ENCODE data around the gene BANF2. TPM values are rescaled to one million over a fixed set of nuclear protein-coding genes. Genes with fewer than 3 reads are reported as not detected.
"Not testable (repeated sequence)": the region's sequence is repeated elsewhere in the genome, so short reads cannot be mapped to it uniquely, and the experiment has no call there.

Gene BANF2
- not detected for total RNA-seq

DNA sequence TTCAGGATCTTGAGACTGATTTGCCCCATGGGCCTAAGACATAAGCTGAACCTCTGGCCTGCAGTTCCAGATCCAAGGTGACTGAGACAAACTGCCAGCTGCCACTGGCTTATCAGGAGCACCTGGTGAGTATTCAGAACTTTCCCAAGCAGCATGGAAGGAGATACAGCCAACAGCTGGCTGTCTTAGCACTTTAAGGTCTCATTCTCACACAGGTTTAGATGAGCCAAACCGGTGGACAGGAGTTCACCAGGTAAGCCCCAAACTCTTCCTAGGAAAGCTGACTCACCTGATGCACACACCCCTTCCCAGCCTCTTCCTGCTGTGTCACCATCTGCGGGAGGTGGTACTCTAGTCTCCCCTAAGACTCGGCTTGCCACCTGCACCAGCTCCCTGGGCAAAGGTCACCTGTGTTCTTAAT is at the start of gene BANF2:
TSS of gene BANF2 (plus strand) at position 36 of the 421 bp plus-strand sequence. CDS start 25,060 bp downstream, outside the sequence.
- intact Hi-C loops (cut with DNase I) = no loop called here
- ATAC-seq = no peak
- DNase-seq (ENCODE audit: low spot score) = no peak

- ATAC-seq (no peak), DNase-seq (ENCODE audit: low spot score) (no peak)
- intact Hi-C loops (cut with DNase I) = no loop called here
Measured at GRCh38 chr20:17650301-17651128, 49.3 kb upstream of the BANF2 start.

DNA sequence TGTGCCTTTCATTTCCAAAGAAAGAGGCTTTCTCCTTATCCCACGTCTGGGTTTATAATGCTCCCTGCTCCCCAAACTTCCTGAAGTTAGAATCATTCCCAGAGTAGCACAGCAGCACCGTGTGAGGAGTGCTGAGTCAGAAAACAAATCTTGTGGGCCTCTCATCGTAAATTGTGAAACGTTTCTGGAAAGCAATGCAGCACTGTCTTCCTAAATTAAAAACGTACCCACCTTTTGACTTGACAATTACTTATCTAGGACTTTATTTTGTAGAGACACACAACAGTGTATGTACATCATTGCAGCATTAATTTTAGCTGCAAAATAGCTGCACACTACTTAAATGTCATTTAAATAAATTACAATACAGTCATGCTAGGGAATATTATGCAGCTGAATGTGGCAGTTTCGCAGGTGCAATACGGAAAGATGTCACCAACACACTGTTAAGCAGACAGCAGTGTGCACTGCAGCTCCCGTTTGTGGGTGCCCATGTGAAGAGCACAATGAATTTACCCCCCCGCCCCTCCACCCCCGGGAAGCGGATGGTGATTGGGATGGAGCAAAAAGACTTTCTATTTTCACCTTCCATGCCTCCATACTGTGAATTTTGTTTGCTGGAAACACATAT is 48.5 kb upstream of the BANF2 start:
- DNase-seq (ENCODE audit: low spot score) (peak; percentile 21), ATAC-seq (peak; percentile 38)
- intact Hi-C loops (cut with DNase I) = no loop called here

- ATAC-seq (no peak), DNase-seq (ENCODE audit: low spot score) (peak; percentile 42)
- intact Hi-C loops (cut with DNase I) = no loop called here
Measured at GRCh38 chr20:17651760-17652388, 47.9 kb upstream of the BANF2 start.

DNA sequence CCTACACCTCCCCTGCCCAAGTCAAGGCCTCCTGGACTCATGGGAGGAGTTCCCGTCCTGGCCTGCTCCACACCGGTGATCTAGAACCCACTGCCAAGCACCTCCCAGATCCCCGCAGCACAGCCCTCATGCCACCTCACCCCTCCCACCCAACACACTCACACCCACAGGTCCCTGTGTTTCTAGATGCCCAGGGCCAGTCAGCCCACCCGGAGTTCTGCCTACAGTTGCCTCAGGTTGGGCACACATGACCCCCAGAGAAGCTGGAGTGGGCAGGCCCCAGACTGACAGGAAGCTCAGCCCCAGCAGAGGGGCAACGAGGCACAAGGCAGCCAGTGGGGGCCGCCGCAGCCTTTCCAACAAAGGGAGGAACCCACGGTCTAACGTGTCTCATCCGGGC is 47.4 kb upstream of the BANF2 start:
- DNase-seq (ENCODE audit: low spot score) = peak; percentile 47
- intact Hi-C loops (cut with DNase I) = no loop called here
- no peak for ATAC-seq

DNA sequence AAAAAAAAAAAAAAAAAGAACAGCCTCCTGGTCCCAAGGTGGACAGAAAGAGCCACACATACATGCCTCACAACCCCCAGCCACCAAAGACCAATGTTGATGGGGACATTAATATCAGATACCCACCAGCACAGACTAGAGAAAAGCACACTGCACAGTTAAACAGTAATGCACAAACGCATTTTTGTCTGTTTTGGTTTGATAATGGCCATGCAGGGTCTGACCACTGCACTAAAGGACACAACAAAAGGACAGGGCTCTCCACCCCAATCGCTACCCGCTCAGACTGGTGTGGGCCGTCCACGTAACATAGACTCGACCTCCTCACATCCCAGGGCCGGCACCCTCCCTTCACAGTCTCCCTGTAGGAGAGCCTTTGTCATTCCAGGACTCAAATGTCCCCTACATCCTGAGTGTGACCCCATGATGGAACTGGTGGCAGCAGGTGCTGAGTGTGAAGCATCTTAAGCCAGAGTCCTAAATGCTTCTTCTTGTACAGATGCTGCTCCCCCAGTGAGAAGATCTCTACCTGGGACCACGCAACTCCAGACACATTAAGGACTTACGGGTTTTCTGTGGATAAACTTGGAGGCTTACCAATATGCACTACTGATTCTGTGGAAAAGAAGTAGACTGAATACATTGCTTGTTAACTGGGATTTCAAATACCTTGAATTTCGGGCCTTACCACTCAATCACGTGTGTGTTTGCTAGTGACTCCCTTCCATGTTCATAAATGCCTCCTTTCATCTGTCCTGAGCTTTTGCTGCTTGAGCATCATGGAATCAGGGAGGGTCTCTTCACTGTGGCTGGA is 45.7 kb upstream of the BANF2 start:
- DNase-seq (ENCODE audit: low spot score) (no peak), ATAC-seq (no peak)
- intact Hi-C loops (cut with DNase I) = no loop called here

GRCh38 chr20:17654649-17655285 is 45.0 kb upstream of the BANF2 start:
- DNase-seq (ENCODE audit: low spot score) = peak; percentile 69
- intact Hi-C loops (cut with DNase I) = no loop called here
- no peak for ATAC-seq

DNA sequence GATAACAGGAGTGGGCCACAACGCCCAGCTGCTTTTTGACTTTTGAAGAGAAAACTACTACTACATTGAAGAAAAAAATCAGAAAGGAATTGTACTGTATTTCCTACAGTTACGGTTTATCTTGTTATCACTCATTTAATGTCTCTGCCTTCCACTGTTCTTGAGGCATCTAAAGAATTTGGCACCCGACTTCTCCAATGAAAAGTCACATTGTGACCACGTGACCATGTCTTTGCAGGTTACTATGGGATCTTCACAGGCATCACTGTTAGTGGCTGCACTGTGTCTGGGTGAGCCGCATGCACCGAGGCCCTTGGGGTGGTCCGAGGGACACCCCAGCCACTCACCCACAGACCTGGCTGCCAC is 44.5 kb upstream of the BANF2 start:
- intact Hi-C loops (cut with DNase I) = no loop called here
- ATAC-seq (peak; percentile 32), DNase-seq (ENCODE audit: low spot score) (no peak)

DNA sequence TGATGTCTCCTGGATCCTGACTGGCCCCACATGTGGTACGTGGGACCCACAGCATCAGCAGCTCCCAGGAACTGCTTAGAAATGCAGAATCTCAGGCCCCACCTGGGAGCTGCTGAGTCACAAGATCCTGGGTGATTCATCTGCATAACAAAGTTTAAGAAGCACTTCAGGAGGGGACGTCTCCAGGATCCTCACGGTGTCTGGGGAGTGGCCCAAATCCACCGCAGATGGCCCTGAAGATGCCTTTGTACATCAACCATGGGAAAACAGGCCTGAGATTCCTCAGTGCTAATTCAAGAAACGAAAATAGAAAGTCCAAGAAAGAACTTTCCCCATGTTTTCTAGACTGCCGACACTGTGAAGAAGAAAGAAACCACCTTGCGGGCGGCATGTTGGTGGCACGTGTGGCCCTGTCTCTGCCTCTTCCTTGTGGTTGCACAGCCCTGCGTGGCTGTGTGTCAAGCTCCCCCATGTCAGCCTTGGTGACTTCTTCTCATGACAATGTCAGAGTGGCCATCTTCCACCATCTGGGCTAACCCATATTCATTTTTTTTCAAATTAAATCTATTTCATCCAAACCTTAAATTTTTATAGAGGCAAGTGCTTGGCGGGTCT is 43.8 kb upstream of the BANF2 start:
- intact Hi-C loops (cut with DNase I) = no loop called here
- ATAC-seq = no peak
- no peak for DNase-seq (ENCODE audit: low spot score)

DNA sequence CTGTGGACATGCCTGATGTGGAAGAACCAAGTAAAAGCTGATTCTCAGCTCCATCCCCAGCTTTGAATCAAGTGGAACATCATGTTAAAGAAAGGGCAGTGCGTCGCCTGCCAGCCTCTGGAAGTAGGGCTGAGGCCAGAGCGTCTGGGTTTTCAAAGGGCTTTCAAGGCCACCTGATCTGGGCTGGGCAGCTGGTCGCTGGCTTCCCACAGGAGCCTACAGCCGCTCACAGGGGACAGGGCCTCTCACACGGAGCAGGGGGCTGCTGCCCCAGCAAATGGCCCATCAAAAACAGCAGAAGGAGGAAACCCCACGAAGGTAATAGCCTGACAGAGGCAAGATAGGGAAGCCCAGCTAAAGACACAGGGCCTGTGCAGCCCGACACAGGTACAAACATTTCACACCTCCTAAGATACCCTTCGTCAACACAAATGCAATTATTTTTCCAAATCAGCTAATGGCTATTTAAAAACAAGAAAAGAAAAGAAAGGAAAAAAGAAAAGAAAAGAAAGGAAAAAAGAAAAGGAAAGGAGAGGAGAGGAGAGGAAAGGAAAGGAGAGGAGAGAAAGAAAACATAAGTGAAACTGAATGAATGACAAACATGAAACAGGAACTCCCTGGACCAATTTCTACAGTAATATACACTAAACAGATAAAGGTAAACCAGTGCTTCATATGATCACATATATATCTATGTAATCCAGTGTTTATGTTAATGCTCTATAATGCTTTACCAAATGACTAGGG is 42.5 kb upstream of the BANF2 start:
- DNase-seq (ENCODE audit: low spot score) (no peak), ATAC-seq (no peak)
- intact Hi-C loops (cut with DNase I) = no loop called here

DNA sequence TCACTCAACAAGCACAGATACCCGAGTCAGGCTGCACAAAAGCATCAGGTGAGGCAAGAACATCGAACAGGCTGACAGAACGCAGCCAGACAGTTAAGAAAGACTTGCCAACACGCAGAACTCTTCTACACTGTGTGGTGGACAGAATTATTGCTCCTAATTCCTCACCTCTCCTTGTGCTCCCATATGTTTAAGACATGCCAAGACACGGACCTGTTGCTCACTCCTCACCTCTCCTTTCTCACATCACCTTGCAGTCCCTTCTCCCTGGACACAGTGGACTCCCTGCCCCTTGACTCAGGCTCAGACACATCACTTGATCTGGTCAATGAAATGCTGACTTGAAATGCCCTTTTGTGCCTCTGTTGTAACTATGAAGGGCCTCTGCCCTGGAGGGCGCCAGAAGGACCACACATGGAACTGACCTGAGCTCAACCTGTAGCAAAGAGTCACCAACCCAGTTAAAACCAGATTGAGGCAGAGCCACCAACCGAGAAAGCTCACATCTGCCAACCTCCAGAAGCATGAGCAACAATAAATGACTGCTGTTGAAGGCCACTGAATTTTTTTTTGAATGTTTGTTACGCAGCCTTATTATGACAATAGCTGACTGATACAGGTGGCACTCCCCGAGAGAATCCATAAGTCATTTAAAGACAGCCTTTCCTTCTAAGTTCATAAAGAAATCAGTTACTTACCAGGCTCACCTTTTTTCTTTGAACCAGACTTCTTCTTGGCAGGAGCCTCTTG is 41.7 kb upstream of the BANF2 start:
- intact Hi-C loops (cut with DNase I) = no loop called here
- ATAC-seq = no peak
- no peak for DNase-seq (ENCODE audit: low spot score)

DNA sequence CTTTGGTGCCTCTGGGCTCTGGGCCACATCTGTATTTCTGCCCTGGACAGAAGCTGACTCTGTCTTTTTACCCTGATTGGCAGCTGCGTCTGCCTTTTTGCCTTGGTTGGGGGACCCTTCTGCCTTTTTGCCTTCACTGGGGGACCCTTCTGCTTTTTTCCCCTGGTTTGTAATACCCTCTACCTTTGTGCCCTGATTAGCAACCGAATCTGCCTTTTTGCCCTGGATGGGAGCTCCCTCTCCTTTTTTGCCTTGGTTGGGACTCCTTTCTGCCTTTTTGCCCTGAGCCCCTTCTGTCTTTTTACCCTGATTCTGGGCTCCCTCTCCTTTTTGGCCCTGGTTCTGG is 41.1 kb upstream of the BANF2 start:
- intact Hi-C loops (cut with DNase I) = no loop called here
- ATAC-seq (no peak), DNase-seq (ENCODE audit: low spot score) (no peak)

GRCh38 chr20:17659344-17659743 is 40.4 kb upstream of the BANF2 start:
- intact Hi-C loops (cut with DNase I); ATAC-seq; DNase-seq (ENCODE audit: low spot score): not testable (repeated sequence)

DNA sequence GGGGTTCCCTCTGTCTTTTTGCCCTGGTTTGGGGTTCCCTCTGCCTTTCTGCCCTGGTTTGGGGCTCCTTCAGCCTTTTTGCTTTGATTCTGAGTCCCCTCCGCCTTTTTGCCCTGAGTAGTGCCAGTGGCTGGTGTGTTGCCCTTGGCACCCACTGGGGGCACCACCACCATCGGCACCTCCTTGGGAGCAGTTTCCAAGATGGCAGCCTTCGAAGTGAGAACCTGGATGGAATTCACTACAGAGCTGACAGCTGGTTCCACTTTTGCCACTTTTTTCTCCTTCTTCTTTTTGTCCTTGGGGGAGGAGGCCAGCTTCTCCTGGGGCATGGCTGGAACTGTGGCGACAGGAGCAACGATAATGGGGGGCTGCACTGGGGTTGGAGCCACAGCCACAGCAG is 40.0 kb upstream of the BANF2 start:
- ATAC-seq = no peak
- no peak for DNase-seq (ENCODE audit: low spot score)
- intact Hi-C loops (cut with DNase I) = no loop called here

DNA sequence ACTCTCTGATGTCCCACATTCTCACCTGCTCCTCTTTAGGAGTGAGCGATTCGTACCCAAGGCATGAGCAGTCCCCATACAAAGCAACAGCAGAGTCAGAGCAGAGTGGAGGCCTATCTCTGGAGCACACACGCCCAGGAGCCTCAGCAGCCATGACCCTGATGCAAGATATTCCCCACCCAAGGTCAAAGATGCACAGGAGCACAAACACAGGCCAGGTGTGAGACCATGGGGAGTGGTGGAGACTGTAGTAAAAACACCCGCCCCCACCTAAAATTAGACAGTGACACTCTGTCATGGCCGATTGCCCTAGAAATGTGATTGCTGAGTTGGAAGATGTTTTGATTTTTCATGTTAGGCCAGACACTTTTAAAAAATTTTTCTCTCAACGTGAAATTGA is 39.1 kb upstream of the BANF2 start:
- ATAC-seq = peak; percentile 25
- intact Hi-C loops (cut with DNase I) = no loop called here
- DNase-seq (ENCODE audit: low spot score) = no peak

DNA sequence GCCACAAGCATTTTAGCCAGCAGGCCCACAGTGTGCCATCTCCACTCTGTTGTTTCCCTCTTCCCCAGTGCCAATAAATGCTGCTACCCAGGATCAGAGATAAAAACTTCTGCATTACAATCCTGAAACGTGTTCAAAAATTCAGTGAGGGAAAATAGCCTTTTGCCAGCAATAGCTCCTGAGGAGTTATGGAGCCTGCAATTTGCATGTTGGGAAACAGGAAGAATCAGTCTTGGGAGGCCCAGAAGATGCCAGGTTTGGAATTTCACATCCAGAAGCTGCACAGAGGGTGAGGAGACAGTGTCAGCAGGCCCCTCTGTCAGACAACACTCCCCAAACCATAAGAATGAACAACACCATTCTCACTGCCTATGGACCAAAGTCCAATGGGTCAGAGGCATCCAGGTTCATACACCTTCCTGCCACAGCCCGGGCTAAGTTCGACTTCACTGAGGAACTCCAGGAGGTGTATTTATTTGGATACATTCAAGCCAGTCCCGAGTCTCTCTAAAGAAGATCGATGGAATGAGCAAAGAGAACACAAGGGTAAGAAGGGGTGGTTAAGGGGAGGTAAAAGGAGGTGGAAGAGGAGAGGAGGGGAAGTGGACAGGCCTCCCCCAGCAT is 38.5 kb upstream of the BANF2 start:
- ATAC-seq = peak; percentile 25
- DNase-seq (ENCODE audit: low spot score) = no peak
- intact Hi-C loops (cut with DNase I) = no loop called here

Measured in sciatic nerve (tissue), 2 donors.